Calu3 (cell line): ENCODE measurements around the gene SULT1A2. TPM values are rescaled to one million over a fixed set of nuclear protein-coding genes. Genes with fewer than 3 reads are reported as not detected.

ENCODE experiments used
- BruUV-seq: library from RNA; stranded (reverse); fragments of 400-500 nt; replicated peaks from 2 replicates; lab custom pipeline; 2021; lab: Mats Ljungman, UMichigan
- CTCF ChIA-PET: fragments of 300-600 bp; sonication (Branson Sonifier 250); formaldehyde crosslinking; loops from one replicate; lab custom pipeline; 2022; ENCODE audit warnings: antibody characterized with exemption; lab: Charles Lee
- DNase-seq: peaks from one replicate; pipeline ENCODE4 v3.0.0; 2022
- H3K27ac Mint-ChIP-seq: one replicate; pipeline ENCODE4 v1.8.0; 2022; ENCODE audit warnings: mixed read lengths; ENCODE audit not compliant: unreplicated experiment
- H3K27me3 Mint-ChIP-seq: one replicate; pipeline ENCODE4 v1.8.0; 2022; ENCODE audit warnings: mixed read lengths; ENCODE audit not compliant: unreplicated experiment
- H3K36me3 Mint-ChIP-seq: one replicate; pipeline ENCODE4 v1.8.0; 2022; ENCODE audit warnings: mild to moderate bottlenecking, moderate library complexity, mixed read lengths; ENCODE audit not compliant: insufficient read depth, unreplicated experiment
- H3K4me1 Mint-ChIP-seq: one replicate; pipeline ENCODE4 v1.8.0; 2022; ENCODE audit warnings: mild to moderate bottlenecking, low read depth, mixed read lengths; ENCODE audit not compliant: unreplicated experiment
- H3K4me3 Mint-ChIP-seq: one replicate; pipeline ENCODE4 v1.8.0; 2022; ENCODE audit warnings: mild to moderate bottlenecking, low read depth, moderate library complexity, mixed read lengths; ENCODE audit not compliant: unreplicated experiment
- H3K9me3 Mint-ChIP-seq: one replicate; pipeline ENCODE4 v1.8.0; 2022; ENCODE audit warnings: low read depth, mixed read lengths; ENCODE audit not compliant: unreplicated experiment
- CTCF ChIP-seq: fragments of 200-600 bp; IDR thresholded peaks from one replicate; pipeline ENCODE4 v1.8.0; 2022; ENCODE audit warnings: antibody characterized with exemption; ENCODE audit not compliant: unreplicated experiment
- intact Hi-C: fragments of 100-400 bp; cut with micrococcal nuclease; formaldehyde crosslinking; loops from one replicate; pipeline ENCODE4 v1.10.0; 2022; ENCODE audit not compliant: unreplicated experiment
- total RNA-seq: library from RNA; stranded (reverse); gene quantifications from 2 replicates; pipeline ENCODE4 v1.2.3, GENCODE V29; 2022

The SULT1A2 gene
- total RNA-seq, 1 experiment from 2014 or later: 1.9 TPM

- peak overlapping the region; percentile 97 for H3K4me3 Mint-ChIP-seq
- H3K4me1 Mint-ChIP-seq: peaks cover 11% of the 10 kb centered on the region
- no peaks in the 10 kb centered on the region for H3K27me3 Mint-ChIP-seq
- intact Hi-C loops: no loop called here
- TSS peak; percentile 46 for BruUV-seq
- H3K36me3 Mint-ChIP-seq: peaks cover 41% of the 10 kb centered on the region
- DNase-seq: no peak
- no peaks in the 10 kb centered on the region for H3K9me3 Mint-ChIP-seq
- CTCF ChIA-PET: interaction anchor here (0.6 kb wide), 2 partner anchors 42 to 339 kb away, joined by 4 read pairs; partner anchors contain the start of gene SULT1A2
- TF ChIP-seq CTCF: no peak
- peak overlapping the region; percentile 90 for H3K27ac Mint-ChIP-seq
These were observed 42.0 kb downstream of the SULT1A2 start for GRCh38 chr16:28554634-28555423.

GRCh38 chr16:28553776-28554633, 42.8 kb downstream of the SULT1A2 start, which contains the start of gene SGF29:
SGF29 (plus strand) TSS chr16:28553920; CDS start chr16:28581070, 27,150 bp downstream.
- H3K9me3 Mint-ChIP-seq: no peaks in the 10 kb centered on the region
- H3K4me3 Mint-ChIP-seq: peak within 1 kb of the TSS; percentile 97
- intact Hi-C loops: no loop called here
- CTCF ChIA-PET: interaction anchor here (0.6 kb wide), 2 partner anchors 340 to 464 kb away, joined by 4 read pairs; no protein-coding TSS in a partner anchor
- peaks cover 11% of the 10 kb centered on the region for H3K4me1 Mint-ChIP-seq
- BruUV-seq: TSS peak; percentile 100
- no peaks in the 10 kb centered on the region for H3K27me3 Mint-ChIP-seq
- H3K27ac Mint-ChIP-seq: peak within 1 kb of the TSS; percentile 90
- DNase-seq: peak; percentile 93
- H3K36me3 Mint-ChIP-seq: peaks cover 41% of the 10 kb centered on the region
- no peak for TF ChIP-seq CTCF

- peaks cover 11% of the 10 kb centered on the region for H3K36me3 Mint-ChIP-seq
- H3K4me1 Mint-ChIP-seq: peaks cover 2% of the 10 kb centered on the region
- TF ChIP-seq CTCF: peak; percentile 53
- H3K9me3 Mint-ChIP-seq: no peaks in the 10 kb centered on the region
- CTCF ChIA-PET: interaction anchor here (0.7 kb wide), 1 partner anchor 10 kb away, joined by 3 read pairs; no protein-coding TSS in a partner anchor
- intact Hi-C loops: no loop called here
- no TSS peak for BruUV-seq
- peak; percentile 41 for DNase-seq
- no peak overlapping the region for H3K4me3 Mint-ChIP-seq
- H3K27ac Mint-ChIP-seq: no peak overlapping the region
- peaks cover 14% of the 10 kb centered on the region for H3K27me3 Mint-ChIP-seq
These were observed 47.5 kb downstream of the SULT1A2 start for GRCh38 chr16:28549301-28549899.

- CTCF ChIA-PET: interaction anchor here (0.7 kb wide), 1 partner anchor 274 kb away, joined by 3 read pairs; the partner anchor contains the start of gene ATXN2L
- Mint-ChIP-seq H3K27me3 (peaks cover 14% of the 10 kb centered on the region), H3K4me1 (no peaks in the 10 kb centered on the region), H3K9me3 (no peaks in the 10 kb centered on the region), H3K36me3 (peaks cover under 1% of the 10 kb centered on the region), H3K4me3 (no peak overlapping the region), H3K27ac (no peak overlapping the region)
- DNase-seq: no peak
- intact Hi-C loops: no loop called here
- TF ChIP-seq CTCF: no peak
- no TSS peak for BruUV-seq
These were observed 48.5 kb downstream of the SULT1A2 start for GRCh38 chr16:28548306-28548802.
